ENCODE data around the gene LRRC41.

DNA sequence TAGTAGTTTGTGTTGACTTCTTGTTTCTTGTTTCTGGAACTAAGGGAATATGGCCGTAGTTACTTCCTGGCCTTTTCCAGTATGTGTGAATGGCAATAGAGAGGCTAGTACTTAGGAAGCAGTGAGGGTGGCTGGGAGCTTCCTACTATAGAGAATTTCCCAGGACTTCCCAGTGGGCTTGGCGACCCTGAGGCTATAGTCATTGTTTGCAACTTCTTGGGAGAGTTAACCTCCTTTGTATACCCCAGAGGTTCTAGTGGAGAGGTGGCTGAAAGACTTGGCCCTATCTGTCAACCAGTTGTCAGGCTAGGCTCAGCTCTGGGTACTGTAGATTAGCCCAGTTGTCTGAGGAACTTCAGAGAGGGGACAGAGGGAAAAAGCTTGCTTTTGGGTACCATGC is 40.3 kb downstream of the LRRC41 start:
- TF ChIP-seq, protein P1, sequence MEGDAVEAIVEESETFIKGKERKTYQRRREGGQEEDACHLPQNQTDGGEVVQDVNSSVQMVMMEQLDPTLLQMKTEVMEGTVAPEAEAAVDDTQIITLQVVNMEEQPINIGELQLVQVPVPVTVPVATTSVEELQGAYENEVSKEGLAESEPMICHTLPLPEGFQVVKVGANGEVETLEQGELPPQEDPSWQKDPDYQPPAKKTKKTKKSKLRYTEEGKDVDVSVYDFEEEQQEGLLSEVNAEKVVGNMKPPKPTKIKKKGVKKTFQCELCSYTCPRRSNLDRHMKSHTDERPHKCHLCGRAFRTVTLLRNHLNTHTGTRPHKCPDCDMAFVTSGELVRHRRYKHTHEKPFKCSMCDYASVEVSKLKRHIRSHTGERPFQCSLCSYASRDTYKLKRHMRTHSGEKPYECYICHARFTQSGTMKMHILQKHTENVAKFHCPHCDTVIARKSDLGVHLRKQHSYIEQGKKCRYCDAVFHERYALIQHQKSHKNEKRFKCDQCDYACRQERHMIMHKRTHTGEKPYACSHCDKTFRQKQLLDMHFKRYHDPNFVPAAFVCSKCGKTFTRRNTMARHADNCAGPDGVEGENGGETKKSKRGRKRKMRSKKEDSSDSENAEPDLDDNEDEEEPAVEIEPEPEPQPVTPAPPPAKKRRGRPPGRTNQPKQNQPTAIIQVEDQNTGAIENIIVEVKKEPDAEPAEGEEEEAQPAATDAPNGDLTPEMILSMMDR (IDR thresholded peaks at IDR 0.05): no peak
- no peak for TF ChIP-seq EZH2 (IDR thresholded peaks at IDR 0.05)
